T-helper 2 cell treated with Interferon-gamma antibody and Interleukin-4, amounts not matched to agents 5 μg/mL and 100 μg/mL, for 36 hours (primary cell): ENCODE measurements around the gene GNAQ.

Source experiments
- DNase-seq: peaks from one replicate; pipeline ENCODE4 v3.0.0; 2021; ENCODE audit warnings: low spot score
- H3K27ac Mint-ChIP-seq: one replicate; pipeline ENCODE4 v1.8.0; 2021; ENCODE audit warnings: mild to moderate bottlenecking, mixed read lengths
- H3K27me3 Mint-ChIP-seq: one replicate; pipeline ENCODE4 v1.8.0; 2021; ENCODE audit warnings: low read depth, mixed read lengths
- H3K36me3 Mint-ChIP-seq: one replicate; pipeline ENCODE4 v1.8.0; 2021; ENCODE audit warnings: low read depth, mixed read lengths
- H3K4me1 Mint-ChIP-seq: one replicate; pipeline ENCODE4 v1.8.0; 2021; ENCODE audit warnings: low read depth, mixed read lengths
- H3K4me3 Mint-ChIP-seq: one replicate; pipeline ENCODE4 v1.8.0; 2022; ENCODE audit warnings: mild to moderate bottlenecking, moderate library complexity, mixed read lengths
- H3K9me3 Mint-ChIP-seq: one replicate; pipeline ENCODE4 v1.8.0; 2021; ENCODE audit warnings: mixed read lengths

GNAQ gene

DNA sequence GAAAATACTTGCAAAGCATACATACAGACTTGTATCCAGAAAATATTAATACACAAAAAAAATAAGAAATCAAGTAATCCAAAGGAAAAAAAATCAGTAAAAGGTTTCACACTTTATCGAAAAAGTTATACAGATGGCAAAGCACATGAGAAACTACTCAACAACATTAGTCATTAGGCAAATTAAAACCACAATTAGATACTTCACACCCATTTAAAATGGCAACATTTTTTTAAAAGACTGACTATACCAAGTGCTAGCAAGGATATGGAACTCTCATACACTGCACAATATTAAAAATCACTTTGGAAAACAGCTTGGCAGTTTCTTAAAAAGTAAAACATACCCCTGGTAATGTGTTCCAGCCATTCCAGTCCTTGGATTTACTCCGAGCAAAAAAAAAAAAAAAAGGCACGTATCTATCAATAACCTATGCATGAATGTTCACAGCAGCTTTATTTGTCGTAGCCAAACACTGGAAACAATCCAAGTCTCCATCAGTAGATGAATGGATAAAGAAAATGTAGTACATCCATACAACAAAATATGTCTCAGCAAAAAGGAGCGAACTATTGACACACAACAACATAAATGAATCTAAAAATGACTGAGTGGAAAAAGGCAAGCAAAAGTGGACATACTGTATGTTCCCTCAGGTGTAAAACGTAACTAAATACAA, 66.0 kb downstream of the GNAQ start:
- H3K36me3 Mint-ChIP-seq: peaks cover 16% of the 10 kb centered on the region
- H3K27ac Mint-ChIP-seq: no peak overlapping the region
- no peak overlapping the region for H3K4me3 Mint-ChIP-seq
- DNase-seq: no peak
- no peaks in the 10 kb centered on the region for H3K27me3 Mint-ChIP-seq
- peaks cover 45% of the 10 kb centered on the region for H3K4me1 Mint-ChIP-seq
- no peaks in the 10 kb centered on the region for H3K9me3 Mint-ChIP-seq

DNA sequence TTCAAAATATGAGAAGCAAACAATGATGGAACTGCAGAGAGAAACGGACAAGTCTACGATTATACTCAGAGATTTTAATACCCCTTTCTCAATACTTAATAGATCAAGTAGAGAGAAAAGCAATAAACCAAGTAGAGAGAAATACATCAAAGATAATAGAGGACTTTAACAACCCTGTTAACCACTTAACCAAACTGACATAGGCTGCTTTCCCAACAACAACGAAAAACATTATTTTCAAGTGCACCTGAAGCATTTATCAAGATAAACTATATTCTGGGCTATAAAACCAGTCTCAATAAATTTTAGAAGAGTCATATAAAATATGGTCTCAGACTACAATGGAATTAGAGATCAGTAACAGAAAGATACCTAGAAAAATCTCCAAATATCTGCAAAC, 67.4 kb downstream of the GNAQ start:
- Mint-ChIP-seq H3K27me3 (no peaks in the 10 kb centered on the region), H3K4me1 (peaks cover 39% of the 10 kb centered on the region), H3K36me3 (peaks cover 10% of the 10 kb centered on the region)

DNA sequence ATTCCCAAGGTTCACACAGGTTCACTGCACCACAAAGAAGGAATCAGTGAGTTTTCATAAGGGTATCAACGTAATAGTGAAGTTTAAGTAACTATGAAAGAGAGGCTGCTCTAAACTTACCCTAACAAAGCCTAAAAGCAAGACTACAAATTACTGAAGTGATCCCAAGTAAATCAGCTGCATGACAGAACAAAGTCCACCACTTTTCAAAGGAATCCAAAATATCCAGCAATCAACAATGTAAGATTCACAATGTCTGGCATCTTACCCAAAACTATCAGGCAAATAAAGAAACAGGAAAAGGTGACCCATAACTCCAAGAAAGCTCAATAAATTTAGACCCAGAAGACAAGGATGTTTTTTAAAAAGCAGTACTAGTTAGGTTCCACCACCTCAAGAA, 70.1 kb downstream of the GNAQ start:
- Mint-ChIP-seq H3K9me3 (no peaks in the 10 kb centered on the region), H3K4me3 (no peak overlapping the region), H3K4me1 (peaks cover 49% of the 10 kb centered on the region), H3K27me3 (no peaks in the 10 kb centered on the region), H3K36me3 (peaks cover 5% of the 10 kb centered on the region), H3K27ac (no peak overlapping the region)
- no peak for DNase-seq

More for the DNA sequence above, 67.4 kb downstream of the GNAQ start:
- Mint-ChIP-seq H3K4me3 (no peak overlapping the region), H3K9me3 (no peaks in the 10 kb centered on the region), H3K27ac (no peak overlapping the region)
- DNase-seq: no peak

DNA sequence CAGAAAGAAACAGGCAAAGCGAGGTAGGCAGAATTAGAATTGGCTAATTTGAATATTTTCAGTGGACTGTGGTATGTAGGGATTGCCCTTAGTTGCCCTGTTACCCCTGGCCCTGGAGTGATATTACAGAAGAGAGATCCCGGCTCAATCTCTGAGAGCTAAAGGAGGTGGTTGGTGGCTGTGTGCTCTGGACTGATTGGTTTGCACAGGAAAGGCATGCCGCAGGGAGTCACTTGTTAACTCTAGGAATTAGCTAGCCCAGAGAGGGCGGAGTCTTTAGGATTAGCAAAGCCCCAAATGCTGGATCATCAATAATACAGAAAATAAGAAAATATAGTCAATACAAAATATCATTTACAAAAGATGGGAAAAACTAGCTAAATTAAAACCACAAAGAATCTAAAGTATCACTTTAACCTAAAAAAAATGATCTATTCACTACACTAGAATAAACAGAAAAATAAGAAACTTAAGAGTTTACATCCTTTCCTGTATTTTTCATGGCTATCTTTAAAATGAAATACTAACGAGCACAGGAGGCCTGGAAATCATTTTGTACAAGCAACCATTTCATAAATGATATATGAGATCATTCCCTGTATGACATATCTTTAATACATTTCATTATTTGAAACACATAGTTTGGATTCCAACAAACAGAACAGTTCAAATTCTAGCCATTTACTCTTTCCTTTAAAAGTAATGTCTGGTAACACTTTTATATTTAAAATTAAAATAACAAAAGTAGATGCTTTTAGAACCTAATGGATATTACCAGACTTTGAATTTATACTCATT, 71.1 kb downstream of the GNAQ start:
- no peak for DNase-seq
- Mint-ChIP-seq H3K4me3 (no peak overlapping the region), H3K27me3 (no peaks in the 10 kb centered on the region), H3K9me3 (no peaks in the 10 kb centered on the region), H3K36me3 (peaks cover 5% of the 10 kb centered on the region), H3K27ac (no peak overlapping the region), H3K4me1 (peaks cover 46% of the 10 kb centered on the region)

DNA sequence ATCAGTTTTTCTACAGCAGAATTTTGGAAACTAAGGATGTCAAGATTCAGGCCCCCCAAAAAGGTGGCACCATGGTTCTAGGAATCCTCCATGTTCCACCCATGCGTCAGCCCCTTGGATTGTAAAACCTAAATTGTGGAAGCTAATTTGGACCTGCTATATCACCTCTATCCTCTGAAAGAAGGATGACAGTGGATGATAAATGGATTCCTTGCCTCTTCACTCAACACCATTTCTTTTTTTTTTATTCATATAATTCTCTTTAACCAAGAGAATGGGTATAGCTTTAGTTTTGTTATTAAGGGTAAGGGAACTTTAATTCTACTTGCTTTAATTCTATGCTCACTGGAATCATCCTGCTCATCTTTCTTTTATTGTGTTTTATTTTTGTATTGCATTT, 71.8 kb downstream of the GNAQ start:
- Mint-ChIP-seq H3K36me3 (peaks cover 5% of the 10 kb centered on the region), H3K27me3 (no peaks in the 10 kb centered on the region), H3K27ac (no peak overlapping the region)

DNA sequence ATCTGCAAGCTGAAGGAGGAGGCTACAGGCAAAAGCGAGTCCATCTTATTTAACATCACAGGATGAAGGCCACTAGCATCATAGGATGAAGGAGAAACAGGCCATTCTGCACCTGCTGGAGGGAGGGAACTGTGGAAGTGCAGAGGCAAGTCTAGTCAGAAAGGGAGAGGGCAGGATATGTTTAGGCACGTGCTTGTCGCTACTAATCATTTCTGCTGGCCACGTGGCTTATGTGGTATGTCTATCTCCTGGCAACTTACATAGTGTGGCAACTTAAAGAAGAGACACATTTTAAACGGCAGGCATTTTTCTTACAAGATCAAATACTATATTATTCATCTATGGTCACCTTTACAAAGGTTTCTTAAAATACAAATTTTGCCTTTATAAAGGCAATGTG, 74.0 kb downstream of the GNAQ start:
- H3K9me3 Mint-ChIP-seq: no peaks in the 10 kb centered on the region
- no peak overlapping the region for H3K4me3 Mint-ChIP-seq
- H3K27me3 Mint-ChIP-seq: no peaks in the 10 kb centered on the region
- peaks cover 46% of the 10 kb centered on the region for H3K4me1 Mint-ChIP-seq
- no peak for DNase-seq
- no peak overlapping the region for H3K27ac Mint-ChIP-seq
- H3K36me3 Mint-ChIP-seq: peaks cover 5% of the 10 kb centered on the region

More for the DNA sequence above, 71.8 kb downstream of the GNAQ start:
- H3K9me3 Mint-ChIP-seq: no peaks in the 10 kb centered on the region
- no peak for DNase-seq
- H3K4me3 Mint-ChIP-seq: no peak overlapping the region
- peaks cover 42% of the 10 kb centered on the region for H3K4me1 Mint-ChIP-seq

DNA sequence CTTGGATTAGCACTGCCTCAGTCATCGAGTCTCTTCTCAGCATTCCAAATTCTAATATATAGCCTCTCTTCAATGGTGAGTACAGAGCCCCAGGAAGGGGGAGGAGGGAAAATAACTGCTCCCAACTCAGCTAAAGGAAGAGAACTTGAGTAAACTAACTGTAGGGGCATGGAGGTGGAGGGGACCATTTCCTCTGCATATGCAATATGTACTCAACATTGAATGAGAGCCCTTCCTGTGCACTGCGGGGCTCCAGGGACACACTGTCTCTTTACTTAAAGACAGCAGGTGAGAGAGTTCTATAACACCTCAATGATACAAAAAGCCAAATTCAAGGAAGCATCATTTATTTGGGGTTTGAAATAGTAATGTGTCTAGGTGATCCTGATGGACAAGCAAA, 75.1 kb downstream of the GNAQ start:
- Mint-ChIP-seq H3K36me3 (peaks cover 5% of the 10 kb centered on the region), H3K4me1 (peaks cover 38% of the 10 kb centered on the region), H3K27me3 (no peaks in the 10 kb centered on the region), H3K9me3 (no peaks in the 10 kb centered on the region), H3K27ac (no peak overlapping the region), H3K4me3 (no peak overlapping the region)
- no peak for DNase-seq

DNA sequence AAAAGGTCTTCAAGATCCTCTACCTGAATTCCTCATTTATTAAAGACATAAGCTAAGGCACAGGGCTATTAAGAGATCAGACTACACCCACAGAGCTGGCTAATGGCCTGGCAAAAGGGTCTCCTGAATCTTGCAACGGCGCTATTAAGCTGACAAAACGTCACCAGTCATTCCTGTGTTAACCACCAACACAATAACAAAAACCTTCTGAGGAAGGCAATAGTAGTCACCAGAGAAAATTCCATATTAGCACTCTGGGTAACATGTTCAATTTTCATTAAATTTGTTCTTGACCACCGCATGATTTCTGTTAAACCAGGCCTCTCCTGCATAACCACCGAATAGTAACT, 77.0 kb downstream of the GNAQ start:
- peaks cover 6% of the 10 kb centered on the region for H3K36me3 Mint-ChIP-seq
- no peak for DNase-seq
- no peaks in the 10 kb centered on the region for H3K9me3 Mint-ChIP-seq
- no peaks in the 10 kb centered on the region for H3K27me3 Mint-ChIP-seq
- peaks cover 42% of the 10 kb centered on the region for H3K4me1 Mint-ChIP-seq
- no peak overlapping the region for H3K27ac Mint-ChIP-seq
- no peak overlapping the region for H3K4me3 Mint-ChIP-seq

DNA sequence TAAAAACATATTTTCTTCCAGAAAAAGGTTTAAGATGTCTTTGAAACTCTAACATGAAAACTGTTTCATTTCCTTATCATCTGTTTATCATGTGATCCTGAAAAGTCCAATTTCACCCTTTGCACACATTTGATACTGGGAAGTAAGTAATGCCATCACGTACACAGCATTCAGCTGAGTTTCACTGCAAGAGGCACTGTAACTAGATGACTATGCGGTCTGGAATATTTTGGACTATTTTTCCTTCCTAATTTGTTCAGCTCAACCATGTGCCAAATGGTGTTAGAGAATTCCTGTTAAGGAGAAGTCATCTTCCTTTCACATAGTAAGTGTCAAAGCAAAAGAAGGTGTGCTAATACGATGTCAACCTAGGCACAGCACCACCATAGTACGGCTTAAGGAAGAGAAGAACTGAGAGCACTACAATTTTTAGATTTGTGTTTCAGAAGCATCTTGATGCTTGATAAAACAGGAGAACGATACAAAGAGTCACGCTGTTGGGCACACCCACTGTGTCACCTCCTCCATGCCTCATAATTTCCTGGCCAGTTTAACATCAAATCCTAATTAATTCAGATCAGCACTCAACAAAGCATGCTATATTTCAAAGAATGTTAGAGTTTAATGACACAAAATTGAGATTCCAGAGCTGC, 77.5 kb downstream of the GNAQ start:
- peaks cover 6% of the 10 kb centered on the region for H3K36me3 Mint-ChIP-seq
- H3K4me1 Mint-ChIP-seq: peaks cover 42% of the 10 kb centered on the region
- no peak for DNase-seq
- no peak overlapping the region for H3K4me3 Mint-ChIP-seq
- H3K27ac Mint-ChIP-seq: no peak overlapping the region
- H3K27me3 Mint-ChIP-seq: no peaks in the 10 kb centered on the region
- H3K9me3 Mint-ChIP-seq: no peaks in the 10 kb centered on the region

DNA sequence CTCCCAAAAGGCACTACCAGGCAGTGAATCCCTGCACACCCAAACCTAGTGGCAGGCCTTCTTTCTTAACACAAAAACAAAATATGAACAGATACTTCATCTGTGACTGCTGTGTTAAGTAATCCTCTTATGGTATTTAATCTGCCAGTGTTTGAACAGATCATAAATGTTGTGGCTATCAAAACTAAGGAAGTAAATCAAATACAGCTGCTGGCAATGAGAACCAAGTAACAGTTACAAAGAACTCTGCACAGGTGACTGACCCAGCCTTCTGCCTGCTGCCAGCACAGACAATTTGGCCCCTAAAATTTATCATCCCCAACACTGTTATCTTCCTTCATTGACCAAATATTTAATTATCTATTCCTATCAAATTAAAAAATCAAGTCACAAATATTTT, 78.0 kb downstream of the GNAQ start:
- Mint-ChIP-seq H3K4me1 (peaks cover 37% of the 10 kb centered on the region), H3K27me3 (no peaks in the 10 kb centered on the region), H3K9me3 (no peaks in the 10 kb centered on the region), H3K36me3 (peaks cover 6% of the 10 kb centered on the region), H3K27ac (no peak overlapping the region), H3K4me3 (no peak overlapping the region)
- DNase-seq: no peak

DNA sequence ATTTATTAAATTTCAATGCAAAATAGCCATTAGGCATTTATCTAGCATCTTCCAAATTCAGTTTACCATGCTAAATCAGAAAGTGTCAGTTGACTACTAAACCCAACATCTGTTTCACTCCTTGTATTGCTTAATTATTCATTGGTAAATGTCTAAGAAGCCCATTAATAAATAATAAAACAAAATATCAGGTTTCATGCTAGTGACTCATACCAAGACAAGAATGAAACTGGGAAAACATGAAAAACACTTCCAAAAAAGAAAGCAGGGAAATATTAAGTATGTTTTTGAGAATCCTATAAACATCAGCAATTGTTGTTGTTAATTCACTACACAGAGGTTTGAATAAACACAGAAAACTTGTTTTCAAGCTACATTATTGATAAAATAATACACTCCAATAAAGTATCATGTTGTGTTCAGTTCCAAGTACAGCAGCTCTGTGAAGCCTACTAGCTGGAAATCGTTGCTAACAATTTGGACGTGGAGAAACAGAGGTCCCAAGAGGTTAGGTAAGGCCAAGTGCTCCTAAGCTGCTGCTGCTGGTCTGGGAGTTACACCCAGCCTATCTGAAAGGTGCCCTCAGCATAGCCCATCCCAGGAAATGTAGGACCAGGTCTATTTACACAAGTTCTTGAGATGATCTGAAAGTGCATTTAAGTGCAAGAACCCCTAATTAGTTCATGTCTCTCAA, 78.8 kb downstream of the GNAQ start:
- no peak overlapping the region for H3K4me3 Mint-ChIP-seq

DNA sequence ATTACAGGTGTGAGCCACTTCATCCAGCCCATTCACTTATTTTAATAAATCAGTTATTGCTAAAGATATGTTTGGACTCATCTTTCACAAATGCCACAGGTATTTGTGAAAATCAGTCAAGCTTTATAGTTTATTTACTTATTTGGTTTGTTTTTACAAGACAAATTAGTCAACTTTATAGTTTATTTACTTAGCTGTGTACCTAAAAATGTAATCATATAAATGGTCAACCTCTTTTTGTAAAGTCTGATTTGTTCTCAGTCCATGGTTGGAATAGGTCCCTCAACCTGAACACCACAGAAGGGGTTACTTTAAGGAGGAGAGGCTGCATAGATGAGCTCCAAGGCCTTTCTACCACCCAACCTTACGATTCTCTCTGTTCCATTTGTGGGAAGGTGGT, 80.2 kb downstream of the GNAQ start:
- peaks cover 29% of the 10 kb centered on the region for H3K4me1 Mint-ChIP-seq
- no peak for DNase-seq
- no peaks in the 10 kb centered on the region for H3K9me3 Mint-ChIP-seq
- no peak overlapping the region for H3K4me3 Mint-ChIP-seq
- H3K27ac Mint-ChIP-seq: no peak overlapping the region
- H3K36me3 Mint-ChIP-seq: peaks cover 3% of the 10 kb centered on the region
- no peaks in the 10 kb centered on the region for H3K27me3 Mint-ChIP-seq

More for the DNA sequence above, 78.8 kb downstream of the GNAQ start:
- Mint-ChIP-seq H3K27ac (no peak overlapping the region), H3K4me1 (peaks cover 32% of the 10 kb centered on the region), H3K36me3 (peaks cover 4% of the 10 kb centered on the region), H3K9me3 (no peaks in the 10 kb centered on the region), H3K27me3 (no peaks in the 10 kb centered on the region)
- no peak for DNase-seq

DNA sequence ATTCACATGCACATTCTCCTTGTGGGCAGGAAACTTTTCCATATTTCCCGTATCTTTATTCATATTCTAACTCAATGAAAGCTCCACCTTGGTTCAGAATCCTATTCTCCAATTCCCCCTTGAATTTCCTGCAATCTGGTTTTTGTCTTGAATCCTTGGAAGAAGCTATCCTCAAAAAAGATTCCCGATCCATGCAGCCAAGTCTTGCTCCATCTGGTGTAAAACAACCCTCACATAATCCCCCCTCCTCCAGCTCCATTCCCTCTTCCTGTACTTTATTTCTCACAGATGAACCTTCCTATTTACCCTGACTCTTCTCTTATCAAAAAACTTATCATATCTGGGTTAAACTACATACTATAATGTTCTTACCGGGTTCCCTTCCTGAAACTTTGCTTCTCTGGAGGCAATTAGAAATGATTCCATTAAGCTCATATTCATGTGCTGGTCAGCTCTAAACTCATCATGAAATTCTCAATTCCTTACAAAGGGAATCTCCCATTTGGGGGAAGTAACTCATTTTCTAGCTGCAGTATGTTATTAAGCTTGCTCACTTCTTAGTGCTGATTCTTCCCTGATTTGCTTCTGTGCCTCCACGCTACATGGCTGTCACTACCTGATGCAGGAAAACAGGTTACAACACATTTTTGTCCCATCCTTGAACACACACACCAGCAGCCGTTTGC, 81.7 kb downstream of the GNAQ start:
- Mint-ChIP-seq H3K27me3 (no peaks in the 10 kb centered on the region), H3K4me3 (no peak overlapping the region), H3K4me1 (peaks cover 40% of the 10 kb centered on the region), H3K9me3 (no peaks in the 10 kb centered on the region), H3K27ac (no peak overlapping the region), H3K36me3 (peaks cover 5% of the 10 kb centered on the region)
- DNase-seq: no peak
